SK-N-SH treated with all-trans-retinoic acid at 6 μM for 48 hours (cell line): Measurements from ENCODE around the gene ZNF358.

Source experiments
- ESRRG ChIP-seq: fragments of 250-450 bp; sonication (Bioruptor Pico); IDR thresholded peaks from 2 replicates; pipeline ENCODE4 v1.6.1; 2021; ENCODE audit warnings: mild to moderate bottlenecking
- PATZ1 ChIP-seq: fragments of 250-450 bp; sonication (Bioruptor Pico); IDR thresholded peaks from 2 replicates; pipeline ENCODE4 v1.8.0; 2020; ENCODE audit warnings: mild to moderate bottlenecking, moderate library complexity, borderline replicate concordance
- POU6F1 ChIP-seq: fragments of 250-450 bp; sonication (Bioruptor Pico); IDR thresholded peaks from 2 replicates; pipeline ENCODE4 v1.8.0; 2021; ENCODE audit warnings: low read depth, mild to moderate bottlenecking, moderate library complexity, borderline replicate concordance
- PPARA ChIP-seq: fragments of 250-450 bp; sonication (Bioruptor Pico); IDR thresholded peaks from 2 replicates; pipeline ENCODE4 v1.5.0; 2020; ENCODE audit warnings: mild to moderate bottlenecking, borderline replicate concordance
- TCF4 ChIP-seq: fragments of 250-450 bp; sonication (Bioruptor Pico); IDR thresholded peaks from 2 replicates; pipeline ENCODE4 v1.8.0; 2021; ENCODE audit warnings: mild to moderate bottlenecking, moderate library complexity, borderline replicate concordance
- TOX ChIP-seq: fragments of 250-450 bp; sonication (Bioruptor Pico); IDR thresholded peaks from 2 replicates; pipeline ENCODE4 v1.8.0; 2021; ENCODE audit warnings: mild to moderate bottlenecking, moderate library complexity, borderline replicate concordance
- TSHZ2 ChIP-seq: fragments of 250-450 bp; sonication (Bioruptor Pico); IDR thresholded peaks from 2 replicates; pipeline ENCODE4 v1.5.0; 2020; ENCODE audit warnings: mild to moderate bottlenecking, moderate library complexity
- ZC3H10 ChIP-seq: fragments of 250-450 bp; sonication (Bioruptor Pico); IDR thresholded peaks from 2 replicates; pipeline ENCODE4 v1.5.1; 2021; ENCODE audit warnings: mild to moderate bottlenecking, moderate library complexity
- ZFP3 ChIP-seq: fragments of 250-450 bp; sonication (Bioruptor Pico); IDR thresholded peaks from 2 replicates; pipeline ENCODE4 v1.5.0; 2020; ENCODE audit warnings: mild to moderate bottlenecking, moderate library complexity
- ZFP30 ChIP-seq: fragments of 450-650 bp; formaldehyde crosslinking; IDR thresholded peaks from 2 replicates; pipeline ENCODE4 v1.5.0; 2022; ENCODE audit warnings: mild to moderate bottlenecking, moderate library complexity
- ZNF70 ChIP-seq: fragments of 450-650 bp; formaldehyde crosslinking; IDR thresholded peaks from 2 replicates; pipeline ENCODE4 v1.5.0; 2020; ENCODE audit warnings: mild to moderate bottlenecking, moderate library complexity

GRCh38 chr19:7545904-7546303 lies 30.0 kb downstream of the ZNF358 start:
- no peak for TF ChIP-seq ZNF70 (CRISPR knock-in tag)
- TF ChIP-seq TOX = no peak
- no peak for TF ChIP-seq TSHZ2 (CRISPR knock-in tag)
- no peak for TF ChIP-seq TCF4
- TF ChIP-seq PPARA = no peak
- TF ChIP-seq PATZ1 (CRISPR knock-in tag) = no peak
- no peak for TF ChIP-seq ZFP30
- TF ChIP-seq ESRRG (CRISPR knock-in tag) = no peak
- TF ChIP-seq POU6F1 = no peak
- no peak for TF ChIP-seq ZFP3
- no peak for TF ChIP-seq ZC3H10 (CRISPR knock-in tag)
